GM21447 (cell line): ENCODE measurements around the gene BPNT1.

Experiments used
- ATAC-seq: cut with Tn5 transposase; IDR thresholded peaks from one replicate; pipeline ENCODE4 v1.9.1; 2021; ENCODE audit not compliant: unreplicated experiment

BPNT1 gene

DNA sequence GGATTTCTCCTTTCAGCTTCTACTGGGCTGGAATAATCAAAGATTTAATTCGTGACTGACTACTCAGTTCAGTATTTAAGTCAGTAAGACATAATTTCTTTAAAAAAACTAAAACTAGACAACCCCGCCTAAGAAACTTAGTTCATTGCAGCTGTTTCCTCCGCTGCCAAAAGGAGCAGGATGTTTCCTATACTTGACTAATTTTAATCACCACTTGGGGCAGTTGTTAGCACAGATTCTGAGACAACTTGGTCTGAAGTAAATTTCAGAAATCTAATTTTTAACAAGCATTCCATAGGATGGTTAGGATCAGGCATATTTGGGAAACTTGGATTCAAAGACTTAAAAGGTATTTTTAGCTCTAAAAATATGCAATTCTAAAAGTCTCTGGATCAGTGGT lies 77.3 kb downstream of the BPNT1 start:
- ATAC-seq: no peak

DNA sequence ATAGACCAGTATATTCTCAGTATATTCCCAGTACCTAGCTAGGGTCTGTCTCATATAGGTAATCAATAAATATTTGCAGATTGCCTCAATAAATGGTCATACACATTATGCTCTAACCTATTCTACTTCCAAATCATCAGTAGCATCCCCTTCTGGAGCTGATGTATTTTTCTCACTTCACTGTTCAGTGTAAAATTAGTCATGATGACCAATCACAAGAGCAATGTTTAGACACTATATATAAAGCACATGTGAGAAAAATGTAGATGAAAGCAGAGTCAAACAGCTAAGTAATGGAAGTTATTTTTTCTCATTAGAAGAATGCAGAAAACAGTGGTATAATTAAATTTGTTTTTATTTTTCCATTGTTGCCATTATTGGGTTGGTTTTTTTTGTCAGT lies 78.0 kb downstream of the BPNT1 start:
- no peak for ATAC-seq
